ENCODE results near the gene DZIP3.

GRCh38 chr3:108629974-108630373, 40.5 kb downstream of the DZIP3 start:
- TF ChIP-seq, protein P1, sequence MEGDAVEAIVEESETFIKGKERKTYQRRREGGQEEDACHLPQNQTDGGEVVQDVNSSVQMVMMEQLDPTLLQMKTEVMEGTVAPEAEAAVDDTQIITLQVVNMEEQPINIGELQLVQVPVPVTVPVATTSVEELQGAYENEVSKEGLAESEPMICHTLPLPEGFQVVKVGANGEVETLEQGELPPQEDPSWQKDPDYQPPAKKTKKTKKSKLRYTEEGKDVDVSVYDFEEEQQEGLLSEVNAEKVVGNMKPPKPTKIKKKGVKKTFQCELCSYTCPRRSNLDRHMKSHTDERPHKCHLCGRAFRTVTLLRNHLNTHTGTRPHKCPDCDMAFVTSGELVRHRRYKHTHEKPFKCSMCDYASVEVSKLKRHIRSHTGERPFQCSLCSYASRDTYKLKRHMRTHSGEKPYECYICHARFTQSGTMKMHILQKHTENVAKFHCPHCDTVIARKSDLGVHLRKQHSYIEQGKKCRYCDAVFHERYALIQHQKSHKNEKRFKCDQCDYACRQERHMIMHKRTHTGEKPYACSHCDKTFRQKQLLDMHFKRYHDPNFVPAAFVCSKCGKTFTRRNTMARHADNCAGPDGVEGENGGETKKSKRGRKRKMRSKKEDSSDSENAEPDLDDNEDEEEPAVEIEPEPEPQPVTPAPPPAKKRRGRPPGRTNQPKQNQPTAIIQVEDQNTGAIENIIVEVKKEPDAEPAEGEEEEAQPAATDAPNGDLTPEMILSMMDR (conservative IDR thresholded peaks at IDR 0.05 in 1 of 2, IDR thresholded peaks at IDR 0.05 in 1 of 2; ENCODE audit: low read depth in 1 of 2, low read length in 2 of 2) = no peak
- no peak for TF ChIP-seq EZH2 (IDR thresholded peaks at IDR 0.05; ENCODE audit: low read length, missing control alignments)
